Measurements from ENCODE around the gene TRIM44. TPM values are rescaled to one million over a fixed set of nuclear protein-coding genes. Genes with fewer than 3 reads are reported as not detected.

The TRIM44 gene
- total and polyA plus RNA-seq, 10 of the 15 experiments (the other 5 are each of a cell fraction or from before 2014, with no cell fraction given) = 6.7 to 93.0 (median 27.6) TPM

GRCh38 chr11:35717043-35717442 lies 54.5 kb downstream of the TRIM44 start:
- Histone ChIP-seq H3K9me3 (replicated peaks; ENCODE audit: control insufficient read depth, insufficient read depth, low read length) (no peaks in the 10 kb centered on the region; the same call in 2 of the 3 replicates), H3K27ac (ENCODE audit: control insufficient read depth, insufficient read depth) (no peak overlapping the region), H3K4me1 (ENCODE audit: control insufficient read depth, insufficient read depth, low read length) (peaks cover 21% of the 10 kb centered on the region), H3K4me2 (ENCODE audit: control insufficient read depth, insufficient read depth) (no peak overlapping the region), H2AFZ (ENCODE audit: control insufficient read depth, low read depth, low read length) (no peak overlapping the region), H3K27me3 (replicated peaks in 1 of 2; ENCODE audit: control insufficient read depth in 2 of 2, insufficient read depth in 2 of 2, low read length in 1 of 2) (no peaks in the 10 kb centered on the region), H3K9ac (ENCODE audit: control insufficient read depth, insufficient read depth, low read length) (no peak overlapping the region), H3K79me2 (ENCODE audit: control insufficient read depth, insufficient read depth, low read length) (peaks cover 6% of the 10 kb centered on the region), H3K4me3 (no peak overlapping the region), H3K36me3 (ENCODE audit: control insufficient read depth in 2 of 2, insufficient read depth in 2 of 2, low read length in 1 of 2) (no peaks in the 10 kb centered on the region), H4K20me1 (ENCODE audit: control insufficient read depth, insufficient read depth) (no peaks in the 10 kb centered on the region)
- RAD21 ChIA-PET (ENCODE audit: unreplicated experiment) = interaction anchor here (0.6 to 1.4 kb wide), 4 partner anchors 69 to 105 kb away, joined by 3 to 7 read pairs (median 4); no protein-coding TSS in a partner anchor
- whole genome bisulfite sequencing (ENCODE audit: insufficient coverage, insufficient replicate concordance, low lambda C conversion rate, missing lambda C conversion rate) = 85% methylated on average over 2 of the region's 2 CpGs
- CTCF ChIA-PET = interaction anchor here (0.7 to 1.3 kb wide), 6 partner anchors 8 to 105 kb away, joined by 3 to 4 read pairs (median 3); no protein-coding TSS in a partner anchor
- intact Hi-C loops (cut with micrococcal nuclease; ENCODE audit: unreplicated experiment) = loop anchor here (5.0 to 10.0 kb wide), 2 partner anchors 198 to 355 kb away; no protein-coding TSS in a partner anchor
- ATAC-seq (peak; percentile 41), DNase-seq (ENCODE audit: low read depth, low spot score) (no peak), FAIRE-seq (no peak)
- POLR2A ChIA-PET = interaction anchor here (0.7 to 1.2 kb wide), 2 partner anchors 35 to 38 kb away, joined by 3 read pairs; no protein-coding TSS in a partner anchor
- in situ Hi-C loops (cut with MboI) = no loop called here
- SMC1A ChIA-PET (ENCODE audit: uncharacterized antibody, unreplicated experiment) = interaction anchor here (0.7 to 1.4 kb wide), 6 partner anchors 30 to 542 kb away, joined by 3 to 6 read pairs (median 3); no protein-coding TSS in a partner anchor
- no peak for TF ChIP-seq CHD2 (IDR thresholded peaks at IDR 0.05; ENCODE audit: borderline replicate concordance, low read depth, low read length)
- peak; percentile 10 to 23 (median 16); a peak in 2 of 6 replicates for TF ChIP-seq CTCF (IDR thresholded peaks at IDR 0.05 in 2 of 3, conservative IDR thresholded peaks at IDR 0.05 in 1 of 3; ENCODE audit: control insufficient read depth in 2 of 3, extremely low read depth in 1 of 3, insufficient read depth in 1 of 3, low read depth in 3 of 3, low read length in 3 of 3)
- no TSS peak for BruUV-seq (replicated peaks)

- H3K79me2 ChIP-seq (ENCODE audit: control insufficient read depth, insufficient read depth, low read length) = peaks cover 8% of the 10 kb centered on the region
- no peak overlapping the region for H3K4me3 ChIP-seq
- H4K20me1 ChIP-seq (ENCODE audit: control insufficient read depth, insufficient read depth) = no peaks in the 10 kb centered on the region
- in situ Hi-C loops (cut with MboI) = no loop called here
- ChIA-PET CTCF (interaction anchor here (0.7 to 1.3 kb wide), 6 partner anchors 8 to 104 kb away, joined by 3 to 4 read pairs (median 3); no protein-coding TSS in a partner anchor), RAD21 (ENCODE audit: unreplicated experiment) (interaction anchor here (0.6 to 1.4 kb wide), 4 partner anchors 68 to 104 kb away, joined by 3 to 7 read pairs (median 4); no protein-coding TSS in a partner anchor), SMC1A (ENCODE audit: uncharacterized antibody, unreplicated experiment) (interaction anchor here (0.7 to 1.4 kb wide), 6 partner anchors 30 to 542 kb away, joined by 3 to 6 read pairs (median 3); no protein-coding TSS in a partner anchor), POLR2A (interaction anchor here (0.7 to 1.2 kb wide), 2 partner anchors 35 to 38 kb away, joined by 3 read pairs; no protein-coding TSS in a partner anchor)
- WGBS (ENCODE audit: insufficient coverage, insufficient replicate concordance, low lambda C conversion rate, missing lambda C conversion rate) = 0% methylated on average over 2 of the region's 2 CpGs
- ATAC-seq (peak; percentile 40), FAIRE-seq (no peak), DNase-seq (ENCODE audit: low read depth, low spot score) (peak; percentile 36)
- H3K9ac ChIP-seq (ENCODE audit: control insufficient read depth, insufficient read depth, low read length) = no peak overlapping the region
- H3K27me3 ChIP-seq (replicated peaks in 1 of 2; ENCODE audit: control insufficient read depth in 2 of 2, insufficient read depth in 2 of 2, low read length in 1 of 2) = no peaks in the 10 kb centered on the region
- H3K4me2 ChIP-seq (ENCODE audit: control insufficient read depth, insufficient read depth) = no peak overlapping the region
- no peaks in the 10 kb centered on the region; the same call in 2 of the 3 replicates for H3K9me3 ChIP-seq (replicated peaks; ENCODE audit: control insufficient read depth, insufficient read depth, low read length)
- peaks cover 25% of the 10 kb centered on the region for H3K4me1 ChIP-seq (ENCODE audit: control insufficient read depth, insufficient read depth, low read length)
- BruUV-seq (replicated peaks) = no TSS peak
- no peak overlapping the region for H2AFZ ChIP-seq (ENCODE audit: control insufficient read depth, low read depth, low read length)
- H3K36me3 ChIP-seq (ENCODE audit: control insufficient read depth in 2 of 2, insufficient read depth in 2 of 2, low read length in 1 of 2) = no peaks in the 10 kb centered on the region
- intact Hi-C loops (cut with micrococcal nuclease; ENCODE audit: unreplicated experiment) = loop anchor here (5.0 to 10.0 kb wide), 2 partner anchors 197 to 355 kb away; no protein-coding TSS in a partner anchor
- H3K27ac ChIP-seq (ENCODE audit: control insufficient read depth, insufficient read depth) = no peak overlapping the region
- TF ChIP-seq CBFB (IDR thresholded peaks at IDR 0.05; ENCODE audit: low read depth) = no peak
- TF ChIP-seq REST (IDR thresholded peaks at IDR 0.05; ENCODE audit: low read depth, low read length) = no peak
- TF ChIP-seq SKIL (IDR thresholded peaks at IDR 0.05; ENCODE audit: low read depth, poor library complexity, severe bottlenecking) = no peak
Observed at GRCh38 chr11:35717520-35717919, 54.9 kb downstream of the TRIM44 start.
